ENCODE measurements around the gene HDAC9.

DNA sequence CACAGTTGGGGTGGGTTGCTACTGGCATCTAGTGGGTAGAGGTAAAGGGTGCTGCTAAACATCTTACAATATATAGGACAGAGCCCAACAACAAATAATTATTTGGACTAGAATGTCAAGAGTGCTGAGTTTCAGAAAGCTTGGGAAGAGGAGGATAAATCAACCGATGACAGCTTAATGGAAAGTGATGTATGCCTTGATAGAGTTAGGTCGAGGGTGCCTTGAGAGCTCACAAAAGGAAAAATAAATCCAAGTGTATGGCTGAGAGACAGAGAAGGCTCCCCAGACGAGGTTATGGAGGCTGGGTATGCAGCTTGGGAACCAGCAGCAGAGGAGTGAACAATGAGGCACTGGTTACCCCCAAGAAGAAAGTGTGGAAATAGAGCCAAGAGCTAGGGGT lies 211.1 kb downstream of the HDAC9 start:
- TF ChIP-seq, protein P1, sequence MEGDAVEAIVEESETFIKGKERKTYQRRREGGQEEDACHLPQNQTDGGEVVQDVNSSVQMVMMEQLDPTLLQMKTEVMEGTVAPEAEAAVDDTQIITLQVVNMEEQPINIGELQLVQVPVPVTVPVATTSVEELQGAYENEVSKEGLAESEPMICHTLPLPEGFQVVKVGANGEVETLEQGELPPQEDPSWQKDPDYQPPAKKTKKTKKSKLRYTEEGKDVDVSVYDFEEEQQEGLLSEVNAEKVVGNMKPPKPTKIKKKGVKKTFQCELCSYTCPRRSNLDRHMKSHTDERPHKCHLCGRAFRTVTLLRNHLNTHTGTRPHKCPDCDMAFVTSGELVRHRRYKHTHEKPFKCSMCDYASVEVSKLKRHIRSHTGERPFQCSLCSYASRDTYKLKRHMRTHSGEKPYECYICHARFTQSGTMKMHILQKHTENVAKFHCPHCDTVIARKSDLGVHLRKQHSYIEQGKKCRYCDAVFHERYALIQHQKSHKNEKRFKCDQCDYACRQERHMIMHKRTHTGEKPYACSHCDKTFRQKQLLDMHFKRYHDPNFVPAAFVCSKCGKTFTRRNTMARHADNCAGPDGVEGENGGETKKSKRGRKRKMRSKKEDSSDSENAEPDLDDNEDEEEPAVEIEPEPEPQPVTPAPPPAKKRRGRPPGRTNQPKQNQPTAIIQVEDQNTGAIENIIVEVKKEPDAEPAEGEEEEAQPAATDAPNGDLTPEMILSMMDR (IDR thresholded peaks at IDR 0.05) = no peak
- no peak for TF ChIP-seq POLR2A (IDR thresholded peaks at IDR 0.05)
